HepG2 (cell line): ENCODE data around the gene GALNT9. TPM values are rescaled to one million over a fixed set of nuclear protein-coding genes. Genes with fewer than 3 reads are reported as not detected.

Source experiments
- ATAC-seq: fragments of 200-7000 bp; cut with Tn5 transposase; 3 replicates; pipeline ENCODE4 v1.9.1; 2020; ENCODE audit warnings: mild to moderate bottlenecking, moderate library complexity
- BruUV-seq: library from RNA; stranded (reverse); fragments of 400-500 nt; replicated peaks from 2 replicates; lab custom pipeline; 2021; lab: Mats Ljungman, UMichigan
- CTCF ChIA-PET: fragments of 300-600 bp; formaldehyde crosslinking; extraction: SDS; loops from one replicate; lab custom pipeline; 2021; ENCODE audit warnings: low total read pairs, inconsistent platforms, low intra/inter-chr PET ratio; lab: Yijun Ruan, JAX
- POLR2A ChIA-PET: fragments of 350-600 bp; sonication (Branson Sonifier 250); formaldehyde crosslinking; loops from one replicate; lab custom pipeline; 2020; ENCODE audit warnings: antibody characterized with exemption, inconsistent platforms; lab: Yijun Ruan, JAX
- DNase-seq: peaks from one replicate; pipeline ENCODE4 v3.0.0-alpha.2; 2015; ENCODE audit warnings: low spot score
- FAIRE-seq: peaks from 3 replicates; lab custom pipeline; 2011; peaks lifted over from hg19 to GRCh38; lab: Jason Lieb, UNC
- H2AFZ ChIP-seq: one replicate; pipeline ENCODE4 v1.6.1; 2011; ENCODE audit warnings: low read length, inconsistent platforms
- H3K27ac ChIP-seq: fragments of 300-600 bp; 3 replicates; pipeline ENCODE4 v1.8.0; 2011; ENCODE audit warnings: mixed run types, mild to moderate bottlenecking, mixed read lengths, low read length, inconsistent platforms; ENCODE audit not compliant: insufficient read depth; ENCODE audit errors: extremely low read length
- H3K27me3 ChIP-seq, 2 experiments: fragments of 200-600 bp in 1 of 2; 2 replicates in 1 of 2; 3 replicates in 1 of 2; pipeline versions ENCODE4 v1.6.0 to v1.8.0; 2011; ENCODE audit warnings: low read length in 2 of 2, mild to moderate bottlenecking in 2 of 2, moderate library complexity in 2 of 2, inconsistent platforms in 1 of 2; ENCODE audit not compliant: insufficient read depth in 2 of 2, control insufficient read depth in 1 of 2
- H3K36me3 ChIP-seq, 2 experiments: fragments of 200-600 bp in 1 of 2; replicated peaks in 1 of 2; 2 replicates in 1 of 2; 3 replicates in 1 of 2; pipeline versions ENCODE4 v1.5.1 to v1.8.0; 2011; ENCODE audit warnings: low read length in 2 of 2, inconsistent platforms in 1 of 2; ENCODE audit not compliant: insufficient read depth in 2 of 2, control insufficient read depth in 1 of 2
- H3K4me1 ChIP-seq: 2 replicates; pipeline ENCODE4 v1.5.1; 2012; ENCODE audit warnings: low read length, inconsistent platforms; ENCODE audit not compliant: insufficient read depth
- H3K4me2 ChIP-seq: 2 replicates; pipeline ENCODE4 v1.6.0; 2011; ENCODE audit warnings: low read depth, low read length, inconsistent platforms
- H3K4me3 ChIP-seq, 3 experiments: fragments of 200-600 bp in 1 of 3; sonication (generic), shearing (Covaris generic) in 1 of 3; replicated peaks in 1 of 3; 2 replicates each; pipeline ENCODE4 v1.5.1; 2011 to 2016; ENCODE audit warnings: low read length in 3 of 3, inconsistent platforms in 2 of 3, low read depth in 2 of 3, mild to moderate bottlenecking in 2 of 3, control low read depth in 1 of 3, mixed read lengths in 1 of 3; ENCODE audit not compliant: insufficient read depth in 1 of 3
- H3K79me2 ChIP-seq: one replicate; pipeline ENCODE4 v1.6.1; 2011; ENCODE audit warnings: low read length, inconsistent platforms; ENCODE audit not compliant: insufficient read depth
- H3K9ac ChIP-seq: 2 replicates; pipeline ENCODE4 v1.6.0; 2011; ENCODE audit warnings: mild to moderate bottlenecking, low read depth, low read length, inconsistent platforms; ENCODE audit not compliant: insufficient read depth
- H3K9me3 ChIP-seq: 2 replicates; pipeline ENCODE4 v1.5.1; 2012; ENCODE audit warnings: mild to moderate bottlenecking, low read length
- H4K20me1 ChIP-seq: 2 replicates; pipeline ENCODE4 v1.6.0; 2011; ENCODE audit warnings: inconsistent platforms, mild to moderate bottlenecking, low read length, moderate library complexity; ENCODE audit not compliant: insufficient read depth
- CEBPB ChIP-seq: IDR thresholded peaks from 2 replicates; pipeline ENCODE4 v1.6.1; 2011; ENCODE audit warnings: low read depth, low read length, improper control_type of control experiment, borderline replicate concordance
- EZH2 ChIP-seq: conservative IDR thresholded peaks from 2 replicates; pipeline ENCODE4 v1.6.1; 2012; ENCODE audit warnings: mild to moderate bottlenecking, low read depth, low read length, moderate library complexity
- HMGXB4 ChIP-seq, 2 experiments: sonication (generic) in 1 of 2; formaldehyde crosslinking in 1 of 2; IDR thresholded peaks; 2 replicates each; pipeline versions ENCODE4 v1.4.0 to v1.6.1; 2018 to 2020; ENCODE audit warnings: missing genetic modification reagents in 2 of 2, borderline replicate concordance in 1 of 2, low read depth in 1 of 2, mild to moderate bottlenecking in 1 of 2, missing biosample characterization in 1 of 2
- ZFY ChIP-seq: sonication (generic); formaldehyde crosslinking; IDR thresholded peaks from 2 replicates; pipeline ENCODE4 v1.4.0; 2020; ENCODE audit warnings: missing genetic modification reagents
- ZNF354B ChIP-seq: sonication (generic); formaldehyde crosslinking; IDR thresholded peaks from 2 replicates; pipeline ENCODE4 v1.8.0; 2022; ENCODE audit warnings: mild to moderate bottlenecking, missing genetic modification reagents
- WGBS: methylation state at CpG from one replicate; pipeline ENCODE4 v1.1.6; 2017; ENCODE audit warnings: low lambda C conversion rate; 5-methylcytosine and 5-hydroxymethylcytosine counted together
- in situ Hi-C: cut with HindIII; loops from 2 replicates; pipeline ENCODE4 v1.10.0; 2017; ENCODE audit warnings: low pct_unique_long_range_greater_than_20kb; ENCODE audit not compliant: extremely low pct_ligation_motif_present
- intact Hi-C: fragments of 100-400 bp; cut with micrococcal nuclease; formaldehyde crosslinking; loops from one replicate; pipeline ENCODE4 v1.10.0; 2022; ENCODE audit not compliant: unreplicated experiment
- polyA plus RNA-seq, 8 experiments: library from polyadenylated mRNA; depleted of rRNA in 3 of 8; stranded (reverse) in 7 of 8; unstranded in 1 of 8; fragments of >200 nt; fragmentation: Illumina TruSeq in 4 of 8; extraction: Trizol in 4 of 8; gene quantifications; 2 replicates each; pipeline versions ENCODE4 v1.2.1 to v1.2.3, GENCODE V29; 2011 to 2016; ENCODE audit warnings: low read depth in 4 of 8, missing spikeins in 1 of 8, mixed read lengths in 1 of 8; ENCODE audit not compliant: insufficient read depth in 1 of 8
- total RNA-seq, 5 experiments: library from RNA; depleted of rRNA; stranded (reverse); fragments of >200 nt; fragmentation: Illumina TruSeq; extraction: Trizol; gene quantifications; 2 replicates each; pipeline ENCODE4 v1.2.3, GENCODE V29; 2016; ENCODE audit warnings: low read depth in 1 of 5

The GALNT9 gene
- total and polyA plus RNA-seq, 2 of the 13 experiments (the other 11 are each of a cell fraction or from before 2014, with no cell fraction given) = 0.04 TPM; not detected in 1

- Histone ChIP-seq H3K79me2 (no peaks in the 10 kb centered on the region), H3K4me3 (no peak overlapping the region), H3K36me3 (no peaks in the 10 kb centered on the region), H3K27ac (no peak overlapping the region), H2AFZ (no peak overlapping the region), H3K4me1 (no peaks in the 10 kb centered on the region), H3K4me2 (no peak overlapping the region), H4K20me1 (no peaks in the 10 kb centered on the region), H3K9me3 (peaks cover 5% of the 10 kb centered on the region), H3K27me3 (peaks cover 21 to 93% of the 10 kb centered on the region in 2 experiments), H3K9ac (no peak overlapping the region)
- no peak for TF ChIP-seq ZNF354B (CRISPR knock-in tag)
- TF ChIP-seq ZFY = no peak
- no peak for TF ChIP-seq CEBPB
- no peak for FAIRE-seq
- 58% methylated on average over 10 of the region's 21 CpGs for WGBS
- DNase-seq = no peak
- CTCF ChIA-PET = no interaction called here
- POLR2A ChIA-PET = no interaction called here
- intact Hi-C loops = no loop called here
- no TSS peak for BruUV-seq
- in situ Hi-C loops = no loop called here
- no peak; the same call in 2 of the 3 replicates for ATAC-seq
Measured at GRCh38 chr12:132188451-132188901, 140.9 kb downstream of the GALNT9 start.

- no peak for DNase-seq
- Histone ChIP-seq H3K79me2 (no peaks in the 10 kb centered on the region), H3K27ac (no peak overlapping the region), H2AFZ (no peak overlapping the region), H4K20me1 (no peaks in the 10 kb centered on the region), H3K9ac (no peak overlapping the region), H3K4me1 (no peaks in the 10 kb centered on the region), H3K4me2 (no peak overlapping the region), H3K36me3 (no peaks in the 10 kb centered on the region), H3K4me3 (no peak overlapping the region), H3K27me3 (peaks cover 21 to 91% of the 10 kb centered on the region in 2 experiments), H3K9me3 (no peaks in the 10 kb centered on the region)
- CTCF ChIA-PET = no interaction called here
- in situ Hi-C loops = no loop called here
- TF ChIP-seq EZH2 = 0 out of 2 replicates have a peak, but pooled peaks have one; percentile 55
- TF ChIP-seq HMGXB4 (CRISPR knock-in tag; IDR thresholded peaks at IDR 0.05; ENCODE audit: borderline replicate concordance in 1 of 2, low read depth in 1 of 2) = no peak
- no TSS peak for BruUV-seq
- intact Hi-C loops = no loop called here
- 27% methylated on average over 19 of the region's 35 CpGs for WGBS
- no peak for ATAC-seq
- FAIRE-seq = no peak
- POLR2A ChIA-PET = no interaction called here
Measured at GRCh38 chr12:132187646-132188450, 141.5 kb downstream of the GALNT9 start.
